HCT116 (cell line): ENCODE data around the gene RXRA. TPM values are rescaled to one million over a fixed set of nuclear protein-coding genes. Genes with fewer than 3 reads are reported as not detected.

Source experiments
- ATAC-seq: fragments of 200-7000 bp; cut with Tn5 transposase; 2 replicates; pipeline ENCODE4 v1.9.1; 2020; ENCODE audit warnings: mild to moderate bottlenecking, moderate library complexity
- BruUV-seq: library from RNA; stranded (reverse); fragments of 400-500 nt; replicated peaks from 2 replicates; lab custom pipeline; 2021; lab: Mats Ljungman, UMichigan
- CTCF ChIA-PET: fragments of 300-600 bp; sonication (Branson Sonifier 250); formaldehyde crosslinking; loops from one replicate; lab custom pipeline; 2021; ENCODE audit warnings: antibody characterized with exemption; lab: Charles Lee
- POLR2A ChIA-PET: fragments of 300-600, 350-600 bp; sonication (Branson Sonifier 250); formaldehyde crosslinking; loops from one replicate; lab custom pipeline; 2021; ENCODE audit warnings: antibody characterized with exemption; lab: Charles Lee
- RAD21 ChIA-PET, 2 experiments: fragments of 300-600 bp; sonication (Branson Sonifier 250); formaldehyde crosslinking; loops; one replicate each; lab custom pipeline; 2023; ENCODE audit warnings: low total read pairs in 2 of 2; ENCODE audit not compliant: uncharacterized antibody in 2 of 2, unreplicated experiment in 2 of 2, low non-redundant PET in 1 of 2; lab: Charles Lee
- DNase-seq: peaks from one replicate; pipeline ENCODE4 v3.0.0-alpha.2; 2010; ENCODE audit warnings: low read depth, low spot score
- H2AFZ ChIP-seq: fragments of 200-600 bp; shearing (Covaris generic), sonication (generic); 2 replicates; pipeline ENCODE4 v1.6.1; 2017; ENCODE audit warnings: low read depth, mixed run types, mixed read lengths, antibody characterized with exemption, low read length; ENCODE audit not compliant: poor library complexity, severe bottlenecking
- H3K27ac ChIP-seq: 2 replicates; pipeline ENCODE4 v1.5.1; 2012; ENCODE audit warnings: low read depth, low read length
- H3K27me3 ChIP-seq: fragments of 200-600 bp; sonication (generic); 2 replicates; pipeline ENCODE4 v1.6.1; 2016; ENCODE audit warnings: mixed run types, low read length, mixed read lengths; ENCODE audit not compliant: insufficient read depth
- H3K36me3 ChIP-seq, 2 experiments: fragments of 200-500 bp in 1 of 2; fragments of 200-600 bp in 1 of 2; sonication (Bioruptor generic) in 1 of 2; sonication (generic) in 1 of 2; 2 replicates each; pipeline versions ENCODE4 v1.5.1 to v1.6.1; 2014 to 2016; ENCODE audit warnings: low read length in 2 of 2, inconsistent platforms in 1 of 2, mixed read lengths in 1 of 2, mixed run types in 1 of 2; ENCODE audit not compliant: insufficient read depth in 2 of 2, control insufficient read depth in 1 of 2
- H3K4me1 ChIP-seq, 2 experiments: fragments of 200-600 bp in 1 of 2; sonication (generic) in 1 of 2; 2 replicates each; pipeline versions ENCODE4 v1.5.1 to v1.6.1; 2012 to 2017; ENCODE audit warnings: low read length in 2 of 2, inconsistent platforms in 1 of 2, mild to moderate bottlenecking in 1 of 2, mixed read lengths in 1 of 2, mixed run types in 1 of 2, moderate library complexity in 1 of 2; ENCODE audit not compliant: insufficient read depth in 2 of 2, control insufficient read depth in 1 of 2
- H3K4me2 ChIP-seq: fragments of 200-600 bp; sonication (generic); 2 replicates; pipeline ENCODE4 v1.6.1; 2017; ENCODE audit warnings: mixed run types, low read length, mixed read lengths
- H3K4me3 ChIP-seq, 2 experiments: fragments of 200-600 bp in 1 of 2; sonication (generic) in 1 of 2; replicated peaks in 1 of 2; 2 replicates each; pipeline ENCODE4 v1.5.1; 2011 to 2016; ENCODE audit warnings: low read length in 2 of 2, control low read depth in 1 of 2, low read depth in 1 of 2, mild to moderate bottlenecking in 1 of 2, mixed read lengths in 1 of 2, mixed run types in 1 of 2
- H3K79me2 ChIP-seq: fragments of 200-600 bp; sonication (generic); 2 replicates; pipeline ENCODE4 v1.6.1; 2017; ENCODE audit warnings: mild to moderate bottlenecking, mixed run types, low read length, moderate library complexity, mixed read lengths; ENCODE audit not compliant: insufficient read depth
- H3K9ac ChIP-seq: fragments of 200-600 bp; sonication (generic); 2 replicates; pipeline ENCODE4 v1.6.1; 2016; ENCODE audit warnings: low read length, mixed read lengths
- H3K9me2 ChIP-seq: fragments of 200-600 bp; sonication (generic), shearing (Covaris generic); 2 replicates; pipeline ENCODE4 v1.6.1; 2017; ENCODE audit warnings: mixed run types, mild to moderate bottlenecking, moderate library complexity; ENCODE audit not compliant: insufficient read depth
- H3K9me3 ChIP-seq, 2 experiments: fragments of 200-500 bp in 1 of 2; fragments of 200-600 bp in 1 of 2; sonication (Bioruptor generic) in 1 of 2; sonication (generic) in 1 of 2; 2 replicates each; pipeline ENCODE4 v1.6.1; 2014 to 2017; ENCODE audit warnings: low read length in 2 of 2, mixed read lengths in 2 of 2, inconsistent platforms in 1 of 2, low read depth in 1 of 2, mild to moderate bottlenecking in 1 of 2, mixed run types in 1 of 2, moderate library complexity in 1 of 2; ENCODE audit not compliant: control insufficient read depth in 1 of 2, insufficient read depth in 1 of 2
- H4K20me1 ChIP-seq: fragments of 200-600 bp; sonication (generic), shearing (Covaris generic); 2 replicates; pipeline ENCODE4 v1.6.1; 2017; ENCODE audit warnings: mixed run types, mild to moderate bottlenecking, moderate library complexity; ENCODE audit not compliant: insufficient read depth
- CBX3 ChIP-seq: IDR thresholded peaks from 2 replicates; pipeline ENCODE4 v1.6.1; 2012; ENCODE audit warnings: low read depth
- ELF1 ChIP-seq: IDR thresholded peaks from 2 replicates; pipeline ENCODE4 v1.6.1; 2012; ENCODE audit warnings: low read depth, borderline replicate concordance
- EZH2 ChIP-seq: fragments of 200-600 bp; sonication (generic); IDR thresholded peaks from 2 replicates; pipeline ENCODE4 v1.6.1; 2017; ENCODE audit warnings: antibody characterized with exemption, mixed run types
- FOSL1 ChIP-seq: IDR thresholded peaks from 2 replicates; pipeline ENCODE4 v1.6.1; 2012; ENCODE audit warnings: low read depth
- POLR2A ChIP-seq: IDR thresholded peaks from 2 replicates; pipeline ENCODE4 v1.7.0; 2011; ENCODE audit warnings: borderline replicate concordance; ENCODE audit not compliant: insufficient read depth, insufficient read length; ENCODE audit errors: extremely low read depth
- SIN3A ChIP-seq: IDR thresholded peaks from 2 replicates; pipeline ENCODE4 v1.6.1; 2012; ENCODE audit warnings: low read depth
- SP1 ChIP-seq: IDR thresholded peaks from 2 replicates; pipeline ENCODE4 v1.6.1; 2012; ENCODE audit warnings: low read depth
- TCF7L2 ChIP-seq: IDR thresholded peaks from 2 replicates; pipeline ENCODE4 v1.7.0; 2011; ENCODE audit warnings: borderline replicate concordance, inconsistent platforms; ENCODE audit not compliant: insufficient read depth, insufficient read length; ENCODE audit errors: extremely low read depth
- YY1 ChIP-seq: IDR thresholded peaks from 2 replicates; pipeline ENCODE4 v1.6.1; 2011; ENCODE audit warnings: low read length, low read depth, moderate library complexity, mild to moderate bottlenecking; ENCODE audit not compliant: insufficient replicate concordance; ENCODE audit errors: extremely low read depth
- ZFX ChIP-seq: fragments of 450-650 bp; IDR thresholded peaks from 2 replicates; pipeline ENCODE4 v1.6.1; 2017
- ZNF274 ChIP-seq: fragments of 200-500 bp; sonication (Bioruptor generic); IDR thresholded peaks from 2 replicates; pipeline ENCODE4 v1.6.1; 2014; ENCODE audit warnings: mild to moderate bottlenecking, low read depth, low read length, inconsistent platforms
- intact Hi-C: fragments of 100-400 bp; cut with micrococcal nuclease; formaldehyde crosslinking; loops from 2 replicates; pipeline ENCODE4 v1.10.0; 2022
- total RNA-seq: library from RNA; stranded (reverse); gene quantifications from one replicate; pipeline ENCODE4 v1.2.1, GENCODE V29; 2021; ENCODE audit not compliant: unreplicated experiment
- TF ChIP-seq, protein P1 (sequence below): IDR thresholded peaks from 2 replicates; pipeline ENCODE4 v1.6.1; 2012
- TF ChIP-seq, protein P2 (sequence below), 3 experiments: fragments of 200-600 bp in 1 of 3; sonication (generic) in 1 of 3; IDR thresholded peaks in 2 of 3; conservative IDR thresholded peaks in 1 of 3; 2 replicates each; pipeline ENCODE4 v1.5.1; 2012 to 2017; ENCODE audit warnings: low read depth in 2 of 3, low read length in 2 of 3, antibody characterized with exemption in 1 of 3, borderline replicate concordance in 1 of 3, control low read depth in 1 of 3, mild to moderate bottlenecking in 1 of 3, mixed read lengths in 1 of 3, mixed run types in 1 of 3, moderate library complexity in 1 of 3; ENCODE audit not compliant: insufficient read depth in 1 of 3
- TF ChIP-seq, protein P3 (sequence below): IDR thresholded peaks from 2 replicates; pipeline ENCODE4 v1.6.1; 2011; ENCODE audit warnings: mild to moderate bottlenecking, low read length, moderate library complexity; ENCODE audit not compliant: insufficient replicate concordance; ENCODE audit errors: extremely low read depth

The RXRA gene
- total RNA-seq, 1 experiment from 2014 or later: 43.9 TPM

DNA sequence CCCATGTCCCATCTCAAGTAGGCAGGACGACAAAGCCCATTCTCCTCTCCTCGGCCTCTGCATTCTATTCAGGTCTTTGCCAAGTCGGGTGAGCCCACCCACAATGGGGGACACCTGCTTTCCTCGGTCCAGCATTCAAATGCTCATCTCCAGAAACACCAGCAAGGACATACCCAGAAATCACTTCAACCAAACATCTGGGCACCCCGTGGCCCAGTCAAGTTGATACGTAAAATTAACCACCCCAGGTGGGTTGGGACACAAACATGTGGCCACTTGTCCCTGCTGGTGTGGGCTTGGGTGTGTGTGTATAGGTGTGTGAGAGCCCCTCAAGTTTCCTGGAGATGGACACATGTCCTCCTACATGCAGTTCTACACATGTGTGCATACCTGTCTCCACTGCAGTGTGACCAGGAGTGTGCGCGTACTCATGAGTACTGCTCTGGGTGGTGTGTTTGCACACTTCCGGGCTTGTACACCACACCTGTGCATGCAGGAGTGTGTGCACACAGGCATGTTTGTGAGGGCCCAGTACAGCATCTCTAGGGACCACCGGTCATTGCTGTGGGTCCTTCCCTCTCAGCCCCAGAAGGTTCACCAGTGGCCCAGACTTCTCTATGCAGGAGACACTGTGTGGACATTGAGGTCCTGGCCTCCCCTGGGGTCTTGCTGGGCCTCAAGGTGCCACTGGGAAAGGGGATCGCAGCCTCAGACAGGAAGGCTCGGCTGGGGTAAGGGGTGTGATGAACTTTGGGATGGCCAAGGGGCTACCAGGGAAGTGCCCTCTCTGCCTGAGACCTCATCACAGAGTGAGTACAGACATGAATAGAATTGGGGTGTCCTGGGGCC is 35.4 kb upstream of the RXRA start:
- Histone ChIP-seq H2AFZ (no peak overlapping the region), H3K9ac (no peak overlapping the region), H3K4me3 (no peak overlapping the region), H4K20me1 (no peaks in the 10 kb centered on the region), H3K79me2 (no peaks in the 10 kb centered on the region), H3K9me3 (no peaks in the 10 kb centered on the region), H3K9me2 (no peaks in the 10 kb centered on the region), H3K4me1 (peaks cover 0 to under 1% of the 10 kb centered on the region in 2 experiments; a peak in 1 of 4 replicates), H3K36me3 (no peaks in the 10 kb centered on the region), H3K4me2 (no peak overlapping the region), H3K27me3 (no peaks in the 10 kb centered on the region), H3K27ac (no peak overlapping the region)
- BruUV-seq: no TSS peak
- CTCF ChIA-PET: no interaction called here
- RAD21 ChIA-PET: no interaction called here
- ATAC-seq (no peak), DNase-seq (no peak)
- POLR2A ChIA-PET: no interaction called here
- intact Hi-C loops: no loop called here
- TF ChIP-seq FOSL1 (no peak), EZH2 (no peak), SP1 (no peak), POLR2A (no peak), CBX3 (no peak), ZNF274 (no peak), TCF7L2 (no peak), ZFX (no peak), YY1 (no peak), SIN3A (no peak), ELF1 (no peak)
- TF ChIP-seq, protein P1, sequence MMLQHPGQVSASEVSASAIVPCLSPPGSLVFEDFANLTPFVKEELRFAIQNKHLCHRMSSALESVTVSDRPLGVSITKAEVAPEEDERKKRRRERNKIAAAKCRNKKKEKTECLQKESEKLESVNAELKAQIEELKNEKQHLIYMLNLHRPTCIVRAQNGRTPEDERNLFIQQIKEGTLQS: no peak
- TF ChIP-seq, protein P2, sequence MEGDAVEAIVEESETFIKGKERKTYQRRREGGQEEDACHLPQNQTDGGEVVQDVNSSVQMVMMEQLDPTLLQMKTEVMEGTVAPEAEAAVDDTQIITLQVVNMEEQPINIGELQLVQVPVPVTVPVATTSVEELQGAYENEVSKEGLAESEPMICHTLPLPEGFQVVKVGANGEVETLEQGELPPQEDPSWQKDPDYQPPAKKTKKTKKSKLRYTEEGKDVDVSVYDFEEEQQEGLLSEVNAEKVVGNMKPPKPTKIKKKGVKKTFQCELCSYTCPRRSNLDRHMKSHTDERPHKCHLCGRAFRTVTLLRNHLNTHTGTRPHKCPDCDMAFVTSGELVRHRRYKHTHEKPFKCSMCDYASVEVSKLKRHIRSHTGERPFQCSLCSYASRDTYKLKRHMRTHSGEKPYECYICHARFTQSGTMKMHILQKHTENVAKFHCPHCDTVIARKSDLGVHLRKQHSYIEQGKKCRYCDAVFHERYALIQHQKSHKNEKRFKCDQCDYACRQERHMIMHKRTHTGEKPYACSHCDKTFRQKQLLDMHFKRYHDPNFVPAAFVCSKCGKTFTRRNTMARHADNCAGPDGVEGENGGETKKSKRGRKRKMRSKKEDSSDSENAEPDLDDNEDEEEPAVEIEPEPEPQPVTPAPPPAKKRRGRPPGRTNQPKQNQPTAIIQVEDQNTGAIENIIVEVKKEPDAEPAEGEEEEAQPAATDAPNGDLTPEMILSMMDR (IDR thresholded peaks at IDR 0.05 in 2 of 3, conservative IDR thresholded peaks at IDR 0.05 in 1 of 3; ENCODE audit: borderline replicate concordance in 1 of 3, insufficient read depth in 1 of 3, low read depth in 2 of 3, low read length in 2 of 3): no peak
- TF ChIP-seq, protein P3, sequence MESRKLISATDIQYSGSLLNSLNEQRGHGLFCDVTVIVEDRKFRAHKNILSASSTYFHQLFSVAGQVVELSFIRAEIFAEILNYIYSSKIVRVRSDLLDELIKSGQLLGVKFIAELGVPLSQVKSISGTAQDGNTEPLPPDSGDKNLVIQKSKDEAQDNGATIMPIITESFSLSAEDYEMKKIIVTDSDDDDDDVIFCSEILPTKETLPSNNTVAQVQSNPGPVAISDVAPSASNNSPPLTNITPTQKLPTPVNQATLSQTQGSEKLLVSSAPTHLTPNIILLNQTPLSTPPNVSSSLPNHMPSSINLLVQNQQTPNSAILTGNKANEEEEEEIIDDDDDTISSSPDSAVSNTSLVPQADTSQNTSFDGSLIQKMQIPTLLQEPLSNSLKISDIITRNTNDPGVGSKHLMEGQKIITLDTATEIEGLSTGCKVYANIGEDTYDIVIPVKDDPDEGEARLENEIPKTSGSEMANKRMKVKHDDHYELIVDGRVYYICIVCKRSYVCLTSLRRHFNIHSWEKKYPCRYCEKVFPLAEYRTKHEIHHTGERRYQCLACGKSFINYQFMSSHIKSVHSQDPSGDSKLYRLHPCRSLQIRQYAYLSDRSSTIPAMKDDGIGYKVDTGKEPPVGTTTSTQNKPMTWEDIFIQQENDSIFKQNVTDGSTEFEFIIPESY: no peak
- TF ChIP-seq, all 23 proteins: peak for 0
